Measurements from ENCODE around the gene POLRMT.
A peak's percentile ranks its signal among the peaks of the same experiment; 100 is the strongest.

The POLRMT gene

GRCh38 chr19:579111-579841, 54.1 kb downstream of the POLRMT start:
- no peak for DNase-seq (ENCODE audit: low read depth in 2 of 2)

DNA sequence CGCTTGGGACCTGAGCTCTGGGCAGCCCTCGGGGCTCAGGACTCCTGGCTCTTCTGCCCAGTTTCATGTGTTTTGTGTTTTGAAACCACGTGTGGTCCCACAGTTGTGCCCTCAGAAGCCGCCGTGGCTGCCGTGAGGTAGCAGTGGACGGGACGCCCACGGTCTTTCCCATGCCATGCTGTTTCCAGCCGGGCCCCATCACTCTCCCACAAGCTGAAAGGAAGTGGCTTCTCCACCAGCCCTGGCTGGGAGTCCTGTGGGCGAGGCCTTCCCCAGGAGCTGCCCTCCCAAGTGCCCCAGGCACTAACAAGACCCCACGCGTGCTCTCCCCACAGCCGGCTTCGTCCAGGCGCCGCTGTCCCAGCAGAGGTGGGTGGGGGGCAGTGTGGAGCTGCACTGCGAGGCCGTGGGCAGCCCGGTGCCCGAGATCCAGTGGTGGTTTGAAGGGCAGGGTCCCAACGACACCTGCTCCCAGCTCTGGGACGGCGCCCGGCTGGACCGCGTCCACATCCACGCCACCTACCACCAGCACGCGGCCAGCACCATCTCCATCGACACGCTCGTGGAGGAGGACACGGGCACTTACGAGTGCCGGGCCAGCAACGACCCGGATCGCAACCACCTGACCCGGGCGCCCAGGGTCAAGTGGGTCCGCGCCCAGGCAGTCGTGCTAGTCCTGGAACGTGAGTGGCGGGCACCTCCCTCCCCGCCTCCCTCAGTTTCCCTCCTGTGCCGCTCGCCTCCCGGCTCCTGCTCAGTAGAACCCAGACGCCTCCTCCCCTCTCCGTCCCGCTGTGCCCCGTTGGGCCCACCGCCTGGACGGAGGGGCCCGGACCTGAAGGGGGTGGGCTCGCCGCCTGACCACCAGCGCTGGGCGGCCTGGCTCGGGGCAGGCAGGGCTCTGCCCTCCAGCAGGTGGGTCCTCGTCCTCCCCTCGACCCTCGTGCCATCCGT, 55.6 kb downstream of the POLRMT start:
- DNase-seq (ENCODE audit: low read depth in 2 of 2): no peak

GRCh38 chr19:576768-577438, 56.4 kb downstream of the POLRMT start:
- no peak for DNase-seq (ENCODE audit: low read depth in 2 of 2)

DNA sequence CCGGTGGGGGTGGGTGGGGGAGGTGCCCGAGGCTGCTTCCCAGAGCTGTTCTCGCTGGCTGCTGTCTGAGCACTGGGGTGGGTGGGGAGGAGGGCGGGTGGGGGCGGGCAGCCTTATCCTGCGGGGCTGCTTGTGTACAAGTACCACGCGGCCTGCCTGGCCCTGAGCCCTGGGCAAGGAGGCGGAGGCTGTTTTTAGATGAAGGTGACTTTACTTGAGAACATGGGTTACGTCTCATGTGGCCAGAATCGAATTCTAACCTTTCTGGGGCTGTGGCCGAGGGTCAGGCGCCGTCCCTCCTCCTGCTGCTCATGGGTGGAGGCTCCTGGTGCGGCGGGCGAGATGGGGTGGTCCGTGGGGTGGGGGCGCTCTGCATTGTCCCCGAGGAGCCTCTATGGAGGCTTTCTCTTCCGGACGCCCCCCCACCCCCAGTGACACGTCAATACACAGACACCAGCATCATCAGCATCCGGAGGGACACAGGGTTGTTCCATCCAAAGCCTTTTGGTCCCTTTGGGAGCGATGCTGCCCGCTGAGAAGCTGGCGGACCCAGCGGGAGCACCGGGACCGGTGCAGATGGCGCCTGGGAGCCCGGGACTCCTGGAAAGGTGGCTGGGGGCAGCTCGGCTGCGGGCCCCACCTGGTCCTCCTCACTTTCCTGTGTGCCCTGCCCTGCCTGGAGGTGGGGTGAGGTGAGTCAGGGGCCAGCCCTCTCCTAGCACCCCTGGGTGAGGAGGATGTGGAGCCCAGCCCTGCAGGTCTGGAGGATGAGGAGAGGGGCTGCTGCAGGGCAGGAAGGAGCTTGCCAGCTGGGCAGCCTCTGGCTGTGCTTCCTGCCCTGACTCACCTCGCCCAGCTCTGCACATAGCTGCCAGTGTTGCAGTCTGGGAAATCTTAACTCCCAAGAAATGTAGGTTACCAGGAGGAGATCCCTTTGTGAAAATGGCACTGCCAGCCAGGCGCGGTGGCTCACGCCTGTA, 57.5 kb downstream of the POLRMT start:
- no peak for DNase-seq (ENCODE audit: low read depth in 2 of 2)

DNA sequence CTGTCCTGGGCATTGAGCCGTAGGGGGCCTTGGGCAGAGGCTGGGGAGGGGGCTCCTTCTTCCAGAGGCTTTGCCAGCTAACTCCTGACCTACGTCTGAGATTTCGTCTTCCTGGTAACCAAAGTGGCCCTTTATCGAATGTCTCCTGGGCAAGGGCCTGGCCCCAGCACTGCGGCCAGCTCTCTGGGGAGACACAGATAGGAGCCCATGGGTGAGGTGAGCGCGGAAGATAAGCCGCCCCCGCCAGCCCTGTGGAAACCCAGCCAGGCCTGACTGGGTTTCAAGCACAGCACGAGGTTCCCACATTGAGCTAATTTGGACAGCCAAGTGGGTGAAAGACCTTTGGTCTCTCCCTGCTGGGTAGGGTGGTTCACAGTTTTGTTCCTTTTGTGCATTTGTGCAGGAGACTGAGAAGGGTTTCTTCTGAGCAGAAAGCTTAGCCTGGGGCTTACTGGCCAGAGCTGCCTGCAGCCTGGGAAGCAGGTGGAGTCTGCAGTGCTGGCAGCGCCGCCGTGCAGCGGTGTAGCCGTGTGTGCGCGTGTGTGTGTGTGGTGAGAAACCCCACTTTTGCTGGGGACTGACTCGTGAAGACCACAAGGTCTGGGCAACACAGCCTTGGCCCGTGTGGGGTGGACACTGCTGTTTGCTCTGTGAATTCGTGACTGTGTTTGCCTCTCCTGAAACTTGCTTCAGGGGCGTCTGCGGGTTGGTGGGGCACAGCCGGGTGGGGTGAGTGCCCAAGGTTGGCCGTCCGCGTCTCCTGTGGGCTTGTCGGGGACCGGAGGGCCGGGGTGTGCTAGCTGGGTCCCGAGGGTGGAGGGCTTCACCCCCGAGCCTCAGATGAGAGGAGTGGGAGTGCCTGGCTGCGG, 58.4 kb downstream of the POLRMT start:
- DNase-seq (ENCODE audit: low read depth in 2 of 2): no peak

DNA sequence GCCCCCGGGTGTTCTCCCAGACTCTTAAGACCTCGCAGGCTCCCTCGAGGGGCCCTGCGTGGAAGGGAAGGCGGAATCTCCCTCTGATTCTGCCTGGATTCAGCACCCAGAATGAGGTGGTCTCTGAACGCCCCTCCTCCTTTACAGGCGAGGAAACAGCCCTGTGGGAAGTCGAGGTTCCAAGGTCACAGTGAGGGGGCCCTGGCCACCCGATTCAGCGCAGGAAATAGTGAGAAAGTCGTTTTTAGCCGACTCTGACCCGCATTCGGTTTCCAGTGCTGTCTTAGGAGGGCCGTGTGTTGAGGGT, 59.9 kb downstream of the POLRMT start:
- DNase-seq (ENCODE audit: low read depth in 2 of 2): no peak

DNA sequence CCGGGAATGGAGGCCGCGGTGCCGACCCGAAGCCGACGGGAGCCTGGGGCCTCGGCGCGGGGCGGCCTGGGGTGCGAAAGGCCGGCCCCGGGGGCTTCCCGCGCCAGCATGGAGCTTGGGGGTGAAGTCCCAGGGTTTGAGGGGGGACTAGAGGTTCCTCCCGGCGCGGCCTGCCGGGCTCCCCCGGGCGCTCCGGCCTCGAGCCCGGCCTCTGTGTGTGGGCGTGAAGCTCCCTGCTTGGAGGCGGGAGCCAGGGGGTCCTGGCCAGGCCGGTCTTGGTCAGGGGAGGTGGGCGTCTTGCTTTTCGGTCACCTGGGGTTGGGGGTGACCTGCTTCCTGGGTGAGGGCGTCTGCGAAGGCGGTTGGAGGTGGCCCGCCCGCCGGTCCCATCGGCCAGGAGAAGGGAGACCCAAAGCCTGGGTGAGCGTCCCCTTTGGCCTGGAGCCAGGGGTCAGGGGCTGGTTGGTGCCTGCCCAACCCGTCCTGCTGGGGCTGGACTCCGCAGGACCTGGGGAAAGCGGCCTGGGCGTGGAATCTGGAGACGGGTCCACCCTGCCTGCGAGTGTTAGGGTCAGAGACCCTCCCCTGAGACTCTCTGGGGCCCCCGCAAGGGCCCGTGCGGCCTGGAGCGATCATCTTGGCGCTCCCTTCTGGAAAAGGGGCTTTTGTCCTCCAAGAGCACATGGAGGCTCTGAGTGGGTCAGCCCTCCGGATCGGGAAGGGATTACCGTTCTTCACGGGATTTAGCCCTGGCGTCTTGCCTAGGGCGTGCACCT, 60.4 kb downstream of the POLRMT start:
- DNase-seq (ENCODE audit: low read depth in 2 of 2): no peak

DNA sequence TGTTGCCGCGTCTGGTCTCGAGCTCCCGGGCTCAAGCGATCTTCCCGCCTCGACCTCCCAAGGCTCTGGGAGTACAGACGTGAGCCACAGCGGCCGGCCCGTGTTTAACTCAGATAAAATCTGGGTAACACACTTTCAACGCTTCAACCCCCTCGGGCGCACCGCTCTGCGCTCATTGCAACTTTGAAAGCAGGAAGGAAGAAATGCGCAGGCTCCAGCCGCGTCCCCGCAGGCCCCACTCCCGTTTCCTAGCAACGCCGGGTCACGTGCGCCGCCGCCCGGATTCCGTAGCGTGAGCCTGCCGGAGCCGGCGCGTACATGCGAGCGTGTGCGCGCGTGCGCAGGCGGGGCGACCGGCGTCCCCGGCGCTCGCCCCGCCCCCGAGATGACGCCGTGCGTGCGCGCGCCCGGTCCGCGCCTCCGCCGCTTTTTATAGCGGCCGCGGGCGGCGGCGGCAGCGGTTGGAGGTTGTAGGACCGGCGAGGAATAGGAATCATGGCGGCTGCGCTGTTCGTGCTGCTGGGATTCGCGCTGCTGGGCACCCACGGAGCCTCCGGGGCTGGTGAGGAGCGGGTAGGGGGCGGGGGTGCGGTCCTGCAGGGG, 61.1 kb downstream of the POLRMT start, which contains the start of gene BSG:
Gene BSG (plus strand): TSS at position 457 of the 603 bp plus-strand sequence. CDS start 39 bp downstream, at position 496.
- DNase-seq (ENCODE audit: low read depth in 2 of 2): peak; percentile 95 to 98

DNA sequence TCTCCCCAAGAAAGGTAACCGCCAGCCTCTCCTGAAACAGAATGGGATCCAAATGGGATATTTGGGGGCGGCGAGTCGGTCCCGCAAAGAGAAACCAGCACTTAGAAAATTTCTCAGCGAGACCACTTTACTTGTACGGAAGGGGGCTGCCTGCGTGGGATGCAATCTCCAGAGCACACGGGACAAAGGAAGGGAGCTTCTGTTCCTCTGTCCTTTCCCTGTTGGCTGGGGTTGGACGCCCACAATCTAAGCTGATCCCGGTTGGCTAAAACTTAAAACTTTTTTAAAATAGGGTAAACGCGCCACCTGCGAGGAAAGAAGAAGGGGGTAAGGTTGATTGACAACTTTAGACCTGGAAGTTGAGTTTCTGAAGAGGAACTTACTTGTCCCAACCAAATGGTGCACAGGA, 61.8 kb downstream of the POLRMT start:
- DNase-seq (ENCODE audit: low read depth in 2 of 2): no peak

- peak in 1 of 2 donors; percentile 20 for DNase-seq (ENCODE audit: low read depth in 2 of 2)
Observed at GRCh38 chr19:570937-571565, 62.3 kb downstream of the POLRMT start.

GRCh38 chr19:570251-570686, 63.1 kb downstream of the POLRMT start:
- no peak for DNase-seq (ENCODE audit: low read depth in 2 of 2)

DNA sequence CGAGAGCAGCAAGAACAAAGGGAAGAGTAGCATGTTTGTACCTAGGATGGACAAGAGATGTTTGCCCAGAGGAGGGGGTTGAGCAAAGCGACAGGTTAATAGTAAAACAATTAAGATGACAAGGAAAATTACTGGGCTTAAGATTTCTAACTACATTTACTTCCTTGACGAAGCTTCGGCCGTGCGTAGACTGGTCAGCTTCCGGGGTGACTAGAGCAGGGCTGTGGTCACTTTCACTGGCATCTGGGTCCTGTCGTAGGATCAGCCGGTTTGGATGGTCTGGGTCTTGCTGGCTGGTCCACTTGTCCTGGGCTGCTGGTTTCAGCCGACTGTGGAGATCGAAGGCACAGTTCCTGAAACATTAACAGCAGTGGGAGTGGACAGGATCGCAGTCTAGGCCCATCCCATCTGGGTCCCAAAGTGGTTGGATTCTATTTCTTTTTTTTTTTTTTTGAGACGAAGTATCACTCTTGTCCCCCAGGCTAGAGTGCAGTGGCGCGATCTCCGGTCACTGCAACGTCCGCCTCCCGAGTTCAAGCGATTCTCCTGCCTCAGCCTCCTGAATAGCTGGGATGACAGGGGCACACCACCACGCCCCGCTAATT, 65.9 kb downstream of the POLRMT start:
- DNase-seq (ENCODE audit: low read depth in 2 of 2): no peak

Measured in activated CD8-positive, alpha-beta memory T cell treated with anti-CD3 and anti-CD28 coated beads for 4 hours (primary cell).